Kidney capillary endothelial cell (primary cell): ENCODE data around the gene KMT5C.
"Not testable (repeated sequence)": the region's sequence is repeated elsewhere in the genome, so short reads cannot be mapped to it uniquely, and the experiment has no call there.

ENCODE experiments used
- DNase-seq: peaks from one replicate; pipeline ENCODE4 v3.0.0-alpha.2; 2018; ENCODE audit warnings: low spot score

The KMT5C gene

GRCh38 chr19:55319785-55320184 lies 19.9 kb upstream of the KMT5C start:
- no peak for DNase-seq

- no peak for DNase-seq
Measured at GRCh38 chr19:55320844-55321419, 18.7 kb upstream of the KMT5C start.

GRCh38 chr19:55321466-55322137 lies 18.1 kb upstream of the KMT5C start:
- DNase-seq: no peak

- DNase-seq: no peak
Measured at GRCh38 chr19:55322204-55322885, 17.3 kb upstream of the KMT5C start.

GRCh38 chr19:55324662-55325061 lies 15.0 kb upstream of the KMT5C start:
- DNase-seq: no peak

- DNase-seq: no peak
Measured at GRCh38 chr19:55325172-55325571, 14.5 kb upstream of the KMT5C start, which contains the start of gene TMEM150B. TSS of gene TMEM150B (minus strand) at chr19:55325341. CDS start at chr19:55321036, 4,305 bp downstream.

- DNase-seq: not testable (repeated sequence)
Measured at GRCh38 chr19:55328774-55329318, 10.8 kb upstream of the KMT5C start.

- DNase-seq: not testable (repeated sequence)
Measured at GRCh38 chr19:55329791-55330190, 9.9 kb upstream of the KMT5C start.

- no peak for DNase-seq
Measured at GRCh38 chr19:55333870-55334269, 5.8 kb upstream of the KMT5C start.

GRCh38 chr19:55336101-55336500 lies 3.6 kb upstream of the KMT5C start:
- DNase-seq: no peak

- DNase-seq: no peak
Measured at GRCh38 chr19:55339889-55340783, 460 bp downstream of the KMT5C start.

GRCh38 chr19:55340784-55341147 lies 1.1 kb downstream of the KMT5C start:
- no peak for DNase-seq

- DNase-seq: no peak
Measured at GRCh38 chr19:55341171-55341588, 1.5 kb downstream of the KMT5C start.

- DNase-seq: no peak
Measured at GRCh38 chr19:55341595-55342531, 2.2 kb downstream of the KMT5C start.

GRCh38 chr19:55344444-55344843 lies 4.8 kb downstream of the KMT5C start:
- DNase-seq: no peak

GRCh38 chr19:55345101-55345817 lies 5.6 kb downstream of the KMT5C start:
- no peak for DNase-seq

- DNase-seq: no peak
Measured at GRCh38 chr19:55345818-55346724, 6.4 kb downstream of the KMT5C start.

- no peak for DNase-seq
Measured at GRCh38 chr19:55346725-55347441, 7.2 kb downstream of the KMT5C start.
